ENCODE results near the gene TMC4. TPM values are rescaled to one million over a fixed set of nuclear protein-coding genes. Genes with fewer than 3 reads are reported as not detected.
A peak's percentile ranks its signal among the peaks of the same experiment; 100 is the strongest.

The TMC4 gene
- total and polyA plus RNA-seq, 12 donors = 0.59 to 11.6 (median 2.1) TPM

DNA sequence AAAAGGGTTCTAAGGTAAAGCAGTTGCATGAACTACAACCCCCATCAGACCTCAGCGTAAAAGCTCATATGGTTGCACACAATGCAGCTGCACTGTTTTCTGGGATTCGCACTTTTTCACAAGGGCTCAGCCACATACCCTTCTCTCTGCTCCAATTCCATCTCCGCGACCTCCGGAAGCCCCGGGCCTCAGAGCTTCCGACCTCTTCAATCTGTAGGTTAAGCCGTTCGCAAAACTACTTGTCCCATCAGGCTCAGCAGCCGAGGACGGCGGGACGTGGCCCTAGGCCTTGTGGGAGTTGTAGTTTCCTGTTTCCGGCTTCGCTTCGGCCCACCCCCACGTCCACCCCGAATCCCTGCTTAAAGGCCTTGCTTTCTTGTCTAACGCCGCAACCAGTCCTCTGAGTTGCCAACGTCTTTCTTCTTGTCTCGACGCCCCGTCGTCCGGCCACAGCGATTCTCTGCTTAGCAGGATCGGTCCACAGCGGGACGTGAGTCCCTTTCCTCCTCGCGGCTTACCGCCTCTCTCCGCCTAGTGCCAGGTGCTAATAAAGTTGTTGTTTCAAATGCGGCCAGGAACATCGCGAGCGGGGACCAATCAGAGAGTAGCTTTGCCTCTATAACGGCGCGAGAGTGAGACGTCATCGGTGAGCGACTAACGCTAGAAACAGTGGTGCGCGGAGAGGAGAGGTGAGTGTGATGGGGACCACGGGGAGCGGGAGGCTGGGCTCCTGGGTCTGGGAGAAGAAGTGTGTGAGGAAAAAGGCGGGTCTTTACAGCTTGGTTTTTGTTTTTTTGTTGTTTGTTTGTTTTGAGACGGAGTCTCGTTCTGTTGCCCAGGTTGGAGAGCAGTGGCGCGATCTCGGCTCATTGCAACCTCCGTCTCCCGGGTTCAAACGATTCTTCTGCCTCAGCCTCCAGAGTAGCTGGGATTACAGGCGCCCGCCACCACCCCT is 57.6 kb downstream of the TMC4 start, which contains the start of the genes PRPF31 and TFPT:
Gene PRPF31 (plus strand): TSS at position 646 of the 955 bp plus-strand sequence. CDS start 2,525 bp downstream, outside the sequence.
Gene TFPT (minus strand): TSS at position 549 of the 955 bp plus-strand sequence. CDS start 388 bp downstream, at position 161.
- Histone ChIP-seq H3K27ac (peak within 1 kb of the TSS; percentile 83 to 96 (median 92)), H3K27me3 (no peaks in the 10 kb centered on the region), H3K9me3 (no peaks in the 10 kb centered on the region), H3K4me1 (peaks cover 10 to 30% (median 26%) of the 10 kb centered on the region in 9 donors), H3K36me3 (peaks cover 0 to 48% (median 32%) of the 10 kb centered on the region in 9 donors), H3K4me3 (peak within 1 kb of the TSS; percentile 62 to 95 (median 74))
- peak; percentile 93 to 97 (median 96) for ATAC-seq
- 0% methylated on average over 60 of the region's 60 CpGs for WGBS, 2 donors
- TF ChIP-seq, protein P1, sequence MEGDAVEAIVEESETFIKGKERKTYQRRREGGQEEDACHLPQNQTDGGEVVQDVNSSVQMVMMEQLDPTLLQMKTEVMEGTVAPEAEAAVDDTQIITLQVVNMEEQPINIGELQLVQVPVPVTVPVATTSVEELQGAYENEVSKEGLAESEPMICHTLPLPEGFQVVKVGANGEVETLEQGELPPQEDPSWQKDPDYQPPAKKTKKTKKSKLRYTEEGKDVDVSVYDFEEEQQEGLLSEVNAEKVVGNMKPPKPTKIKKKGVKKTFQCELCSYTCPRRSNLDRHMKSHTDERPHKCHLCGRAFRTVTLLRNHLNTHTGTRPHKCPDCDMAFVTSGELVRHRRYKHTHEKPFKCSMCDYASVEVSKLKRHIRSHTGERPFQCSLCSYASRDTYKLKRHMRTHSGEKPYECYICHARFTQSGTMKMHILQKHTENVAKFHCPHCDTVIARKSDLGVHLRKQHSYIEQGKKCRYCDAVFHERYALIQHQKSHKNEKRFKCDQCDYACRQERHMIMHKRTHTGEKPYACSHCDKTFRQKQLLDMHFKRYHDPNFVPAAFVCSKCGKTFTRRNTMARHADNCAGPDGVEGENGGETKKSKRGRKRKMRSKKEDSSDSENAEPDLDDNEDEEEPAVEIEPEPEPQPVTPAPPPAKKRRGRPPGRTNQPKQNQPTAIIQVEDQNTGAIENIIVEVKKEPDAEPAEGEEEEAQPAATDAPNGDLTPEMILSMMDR (IDR thresholded peaks at IDR 0.05) = no peak
- DNase-seq = peak; percentile 92 to 98
- intact Hi-C loops (cut with DNase I) = loop anchor here in 3 of 10 donors (1.0 to 10.0 kb wide), 4 partner anchors 13 to 251 kb away; partner anchors contain the start of genes CNOT3 (in 2 of the 3), NDUFA3 (in 2 of the 3) and MYADM (in 1 of the 3)

DNA sequence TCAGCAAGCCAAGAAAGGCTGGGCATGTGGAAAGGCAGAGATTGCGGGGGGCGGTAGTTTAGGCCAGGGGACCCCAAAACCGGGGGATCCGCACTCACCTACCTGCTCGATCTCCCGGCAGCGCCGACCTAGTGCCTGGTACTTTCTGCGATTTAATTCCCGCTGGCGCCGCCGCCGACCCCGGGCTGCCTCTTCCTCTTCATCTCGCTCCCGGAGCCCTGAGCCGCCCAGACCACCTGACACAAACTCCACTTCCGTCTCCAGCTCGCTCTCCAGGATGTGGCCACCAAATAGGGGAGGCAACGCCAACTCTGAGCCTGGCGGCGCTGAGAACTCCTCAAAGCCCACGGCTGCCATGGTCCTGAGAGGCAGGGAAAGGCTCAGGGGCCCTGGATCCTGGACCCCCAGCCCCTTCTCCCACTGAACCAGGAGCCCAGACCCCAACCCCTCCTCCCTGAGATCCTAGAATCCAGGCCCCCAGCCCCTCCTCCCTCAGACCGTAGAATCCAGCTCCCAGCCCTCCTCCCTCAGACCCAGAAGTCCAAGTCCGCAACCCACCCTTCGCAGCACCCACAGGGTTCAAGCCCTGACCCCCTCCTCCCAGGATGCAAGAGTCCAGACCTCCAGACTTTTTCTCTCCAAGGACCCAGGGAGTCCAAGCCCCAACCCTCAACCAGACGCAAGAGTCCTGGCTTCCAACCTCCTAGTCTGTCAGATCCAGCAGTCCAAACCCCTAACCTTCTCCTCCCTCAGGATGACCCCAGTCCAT is 58.4 kb downstream of the TMC4 start:
- Histone ChIP-seq H3K27ac (peak overlapping the region in 9 of 10 donors; percentile 83 to 96 (median 93)), H3K4me1 (peaks cover 10 to 30% (median 26%) of the 10 kb centered on the region in 9 donors), H3K4me3 (peak overlapping the region; percentile 62 to 95 (median 74)), H3K27me3 (no peaks in the 10 kb centered on the region), H3K36me3 (peaks cover 0 to 48% (median 24%) of the 10 kb centered on the region in 9 donors), H3K9me3 (no peaks in the 10 kb centered on the region)
- peak; percentile 34 to 54 for DNase-seq
- intact Hi-C loops (cut with DNase I) = loop anchor here in 3 of 10 donors (1.0 to 10.0 kb wide), 4 partner anchors 12 to 250 kb away; partner anchors contain the start of genes CNOT3 (in 2 of the 3), NDUFA3 (in 2 of the 3) and MYADM (in 1 of the 3)
- WGBS, 2 donors = 15 to 21% methylated on average over 28 of the region's 28 CpGs
- ATAC-seq = peak; percentile 25 to 64 (median 50)
- TF ChIP-seq, protein P1 (IDR thresholded peaks at IDR 0.05) = no peak

Other genes starting within 250 kb of the TMC4 start
- under 1 TPM in 9 of 10 donors, not detected in 1; 0.07 to 0.31 (median 0.14) TPM for gene CACNG8, start 210.2 kb downstream of the TMC4 start, total RNA-seq
- under 1 TPM; 0.03 to 0.22 TPM for gene CACNG8, start 210.2 kb downstream of the TMC4 start, polyA plus RNA-seq
- not detected for gene CACNG6, start 181.5 kb downstream of the TMC4 start, total RNA-seq
- not detected for gene CACNG6, start 181.5 kb downstream of the TMC4 start, polyA plus RNA-seq
- under 1 TPM in 2 of 10 donors, not detected in 8; 0.33 to 0.60 TPM for gene VSTM1, start 109.3 kb downstream of the TMC4 start, total RNA-seq
- not detected for gene VSTM1, start 109.3 kb downstream of the TMC4 start, polyA plus RNA-seq
- gene TARM1, start 91.8 kb downstream of the TMC4 start, total RNA-seq = not detected
- gene TARM1, start 91.8 kb downstream of the TMC4 start, polyA plus RNA-seq = not detected
- 1 to 10 TPM in 3 of 10 donors, under 1 TPM in 6, not detected in 1; 0.23 to 5.3 (median 0.40) TPM for gene OSCAR, start 72.4 kb downstream of the TMC4 start, total RNA-seq
- 1 to 10 TPM in 1 of 2 donors, under 1 TPM in 1; 0.22 to 1.0 TPM for gene OSCAR, start 72.4 kb downstream of the TMC4 start, polyA plus RNA-seq
- 100 to 1,000 TPM; 239 to 518 (median 360) TPM for gene NDUFA3, start 70.3 kb downstream of the TMC4 start, total RNA-seq
- 1,000 to 10,000 TPM in 1 of 2 donors, 100 to 1,000 TPM in 1; 335 to 3,395 TPM for gene NDUFA3, start 70.3 kb downstream of the TMC4 start, polyA plus RNA-seq
- gene TFPT, start 57.5 kb downstream of the TMC4 start, total RNA-seq = 10 to 100 TPM; 11.0 to 16.8 (median 12.9) TPM
- gene TFPT, start 57.5 kb downstream of the TMC4 start, polyA plus RNA-seq = 10 to 100 TPM; 26.0 to 33.8 TPM
- gene PRPF31, start 57.4 kb downstream of the TMC4 start, total RNA-seq = 10 to 100 TPM; 35.9 to 46.4 (median 43.0) TPM
- 10 to 100 TPM; 52.1 to 52.8 TPM for gene PRPF31, start 57.4 kb downstream of the TMC4 start, polyA plus RNA-seq
- gene CNOT3, start 35.4 kb downstream of the TMC4 start, total RNA-seq = 10 to 100 TPM; 16.0 to 25.9 (median 20.9) TPM
- gene CNOT3, start 35.4 kb downstream of the TMC4 start, polyA plus RNA-seq = 10 to 100 TPM; 14.5 to 27.8 TPM
- gene LENG1, start 13.4 kb downstream of the TMC4 start, total RNA-seq = 1 to 10 TPM; 5.4 to 8.4 (median 6.9) TPM
- 10 to 100 TPM; 14.6 to 16.9 TPM for gene LENG1, start 13.4 kb downstream of the TMC4 start, polyA plus RNA-seq
- 10 to 100 TPM; 12.3 to 29.4 (median 15.5) TPM for gene MBOAT7, start 16.4 kb upstream of the TMC4 start, total RNA-seq
- gene MBOAT7, start 16.4 kb upstream of the TMC4 start, polyA plus RNA-seq = 10 to 100 TPM in 1 of 2 donors, 1 to 10 TPM in 1; 7.7 to 17.0 TPM
- 10 to 100 TPM; 12.1 to 24.0 (median 19.3) TPM for gene TSEN34, start 18.1 kb upstream of the TMC4 start, total RNA-seq
- gene TSEN34, start 18.1 kb upstream of the TMC4 start, polyA plus RNA-seq = 10 to 100 TPM in 1 of 2 donors, 1 to 10 TPM in 1; 5.6 to 38.0 TPM
- 100 to 1,000 TPM; 550 to 734 (median 603) TPM for gene RPS9, start 27.7 kb upstream of the TMC4 start, total RNA-seq
- gene RPS9, start 27.7 kb upstream of the TMC4 start, polyA plus RNA-seq = 1,000 to 10,000 TPM; 1,335 to 2,571 TPM
- 10 to 100 TPM in 1 of 10 donors, 1 to 10 TPM in 6, under 1 TPM in 3; 0.71 to 18.3 (median 2.0) TPM for gene LILRB3, start 49.8 kb upstream of the TMC4 start, total RNA-seq
- 1 to 10 TPM; 2.5 TPM for gene LILRB3, start 49.8 kb upstream of the TMC4 start, polyA plus RNA-seq
- gene LILRA6, start 69.6 kb upstream of the TMC4 start, total RNA-seq = 1 to 10 TPM in 6 of 10 donors, under 1 TPM in 3, not detected in 1; 0.48 to 9.4 (median 1.3) TPM
- gene LILRA6, start 69.6 kb upstream of the TMC4 start, polyA plus RNA-seq = 1 to 10 TPM; 1.1 to 1.5 TPM
- 10 to 100 TPM in 2 of 10 donors, 1 to 10 TPM in 8; 1.6 to 10.6 (median 3.2) TPM for gene LILRB5, start 84.1 kb upstream of the TMC4 start, total RNA-seq
- gene LILRB5, start 84.1 kb upstream of the TMC4 start, polyA plus RNA-seq = 1 to 10 TPM; 1.8 to 9.1 TPM
- gene LILRB2, start 108.0 kb upstream of the TMC4 start, total RNA-seq = 10 to 100 TPM in 1 of 10 donors, 1 to 10 TPM in 9; 1.1 to 20.1 (median 2.0) TPM
- gene LILRB2, start 108.0 kb upstream of the TMC4 start, polyA plus RNA-seq = 1 to 10 TPM; 2.6 to 2.8 TPM
- 1 to 10 TPM in 6 of 10 donors, under 1 TPM in 4; 0.26 to 8.5 (median 1.3) TPM for gene LILRA5, start 140.0 kb upstream of the TMC4 start, total RNA-seq
- 1 to 10 TPM in 1 of 2 donors, under 1 TPM in 1; 0.37 to 3.7 TPM for gene LILRA5, start 140.0 kb upstream of the TMC4 start, polyA plus RNA-seq
- gene LILRA4, start 166.0 kb upstream of the TMC4 start, total RNA-seq = 1 to 10 TPM in 1 of 10 donors, not detected in 9; 1.6 TPM
- gene LILRA4, start 166.0 kb upstream of the TMC4 start, polyA plus RNA-seq = not detected
- gene LAIR1, start 191.8 kb upstream of the TMC4 start, total RNA-seq = 10 to 100 TPM in 2 of 10 donors, 1 to 10 TPM in 8; 2.1 to 36.3 (median 4.1) TPM
- 1 to 10 TPM; 5.1 to 5.3 TPM for gene LAIR1, start 191.8 kb upstream of the TMC4 start, polyA plus RNA-seq
- 1 to 10 TPM in 5 of 10 donors, under 1 TPM in 5; 0.37 to 4.3 (median 1.0) TPM for gene TTYH1, start 242.3 kb upstream of the TMC4 start, total RNA-seq
- 1 to 10 TPM; 1.8 to 3.1 TPM for gene TTYH1, start 242.3 kb upstream of the TMC4 start, polyA plus RNA-seq